Keratinocyte (primary cell): ENCODE measurements around the gene NAV3. TPM values are rescaled to one million over a fixed set of nuclear protein-coding genes. Genes with fewer than 3 reads are reported as not detected.

Experiments
- DNase-seq: peaks from one replicate; pipeline ENCODE4 v3.0.0-alpha.2; 2011; ENCODE audit warnings: low read depth, missing footprints, low spot score
- FAIRE-seq: peaks from 2 replicates; lab custom pipeline; 2011; peaks lifted over from hg19 to GRCh38; lab: Jason Lieb, UNC
- H2AFZ ChIP-seq: 2 replicates; pipeline ENCODE4 v1.6.0; 2012; ENCODE audit warnings: low read length, control low read depth, inconsistent platforms; ENCODE audit not compliant: control insufficient read depth
- H3K27ac ChIP-seq: 2 replicates; pipeline ENCODE4 v1.5.1; 2011; ENCODE audit warnings: low read length; ENCODE audit not compliant: control insufficient read depth, insufficient read depth
- H3K27me3 ChIP-seq: 3 replicates; pipeline ENCODE4 v1.6.0; 2011; ENCODE audit warnings: low read length; ENCODE audit not compliant: control insufficient read depth, insufficient read depth; ENCODE audit errors: extremely low read depth
- H3K36me3 ChIP-seq, 2 experiments: 2 replicates in 1 of 2; 3 replicates in 1 of 2; pipeline ENCODE4 v1.5.1; 2011; ENCODE audit warnings: low read length in 2 of 2, mild to moderate bottlenecking in 1 of 2; ENCODE audit not compliant: control insufficient read depth in 2 of 2, insufficient read depth in 2 of 2; ENCODE audit errors: extremely low read depth in 1 of 2
- H3K4me1 ChIP-seq: 3 replicates; pipeline ENCODE4 v1.5.1; 2011; ENCODE audit warnings: low read length; ENCODE audit not compliant: control insufficient read depth, insufficient read depth; ENCODE audit errors: extremely low read depth
- H3K4me2 ChIP-seq: 3 replicates; pipeline ENCODE4 v1.6.0; 2011; ENCODE audit warnings: low read depth, low read length; ENCODE audit not compliant: control insufficient read depth, insufficient read depth; ENCODE audit errors: extremely low read depth
- H3K4me3 ChIP-seq, 3 experiments: fragments of 200-600 bp in 1 of 3; sonication (generic) in 1 of 3; 2 replicates in 2 of 3; 3 replicates in 1 of 3; pipeline ENCODE4 v1.5.1; 2011 to 2016; ENCODE audit warnings: low read length in 3 of 3, mild to moderate bottlenecking in 3 of 3, control low read depth in 2 of 3, inconsistent platforms in 1 of 3, low read depth in 1 of 3, mixed read lengths in 1 of 3, mixed run types in 1 of 3, moderate library complexity in 1 of 3; ENCODE audit not compliant: control insufficient read depth in 2 of 3, insufficient read depth in 2 of 3; ENCODE audit errors: extremely low read depth in 1 of 3
- H3K79me2 ChIP-seq: 2 replicates; pipeline ENCODE4 v1.6.0; 2012; ENCODE audit warnings: low read length; ENCODE audit not compliant: control insufficient read depth, insufficient read depth
- H3K9ac ChIP-seq: 3 replicates; pipeline ENCODE4 v1.6.0; 2011; ENCODE audit warnings: low read length; ENCODE audit not compliant: control insufficient read depth, insufficient read depth; ENCODE audit errors: extremely low read depth
- H3K9me1 ChIP-seq: 3 replicates; pipeline ENCODE4 v1.6.0; 2011; ENCODE audit warnings: low read length; ENCODE audit not compliant: control insufficient read depth, insufficient read depth; ENCODE audit errors: extremely low read depth
- H3K9me3 ChIP-seq: 2 replicates; pipeline ENCODE4 v1.5.1; 2012; ENCODE audit warnings: low read depth, low read length; ENCODE audit not compliant: control insufficient read depth
- H4K20me1 ChIP-seq: 3 replicates; pipeline ENCODE4 v1.6.0; 2011; ENCODE audit warnings: low read length; ENCODE audit not compliant: control insufficient read depth, insufficient read depth; ENCODE audit errors: extremely low read depth
- CTCF ChIP-seq, 3 experiments: IDR thresholded peaks in 1 of 3; conservative IDR thresholded peaks in 1 of 3; optimal IDR thresholded peaks in 1 of 3; 2 replicates in 2 of 3; 3 replicates in 1 of 3; pipeline versions ENCODE3 to v1.5.1; 2011; ENCODE audit warnings: low read length in 3 of 3, mild to moderate bottlenecking in 3 of 3, moderate library complexity in 2 of 3, control low read depth in 1 of 3, inconsistent platforms in 1 of 3; ENCODE audit not compliant: insufficient read depth in 2 of 3; ENCODE audit errors: extremely low read depth in 1 of 3
- EZH2 ChIP-seq: IDR thresholded peaks from one replicate; pipeline ENCODE4 v1.6.1; 2012; ENCODE audit warnings: inconsistent platforms, mild to moderate bottlenecking, low read length, moderate library complexity
- dilution Hi-C: fragments of 300-500 bp; cut with MboI; formaldehyde crosslinking; loops from one replicate; pipeline ENCODE4 v1.7.0; 2020; ENCODE audit warnings: low sequenced_read_pairs; ENCODE audit not compliant: extremely low pct_ligation_motif_present
- polyA plus RNA-seq, 5 experiments: library from polyadenylated mRNA; depleted of rRNA in 3 of 5; stranded (reverse) in 3 of 5; stranded (forward) in 1 of 5; unstranded in 1 of 5; fragments of >200 nt; gene quantifications; 1 replicate in 1 of 5; 2 replicates in 3 of 5; 3 replicates in 1 of 5; pipeline versions ENCODE4 v1.2.1 to v1.2.3, GENCODE V29; 2011 to 2012; ENCODE audit warnings: missing spikeins in 2 of 5, low read depth in 1 of 5, low replicate concordance in 1 of 5

Gene NAV3
- polyA plus RNA-seq, 1 donor (not counting 4 experiments of a cell fraction or from before 2014, with no cell fraction given), result 22.6 TPM

- no peaks in the 10 kb centered on the region for H3K36me3 ChIP-seq
- H3K9me1 ChIP-seq, result no peaks in the 10 kb centered on the region
- H3K9me3 ChIP-seq, result no peaks in the 10 kb centered on the region
- FAIRE-seq (no peak), DNase-seq (no peak)
- H4K20me1 ChIP-seq, result no peaks in the 10 kb centered on the region
- no peak overlapping the region for H3K9ac ChIP-seq
- dilution Hi-C loops, result no loop called here
- H3K4me2 ChIP-seq, result no peak overlapping the region
- TF ChIP-seq EZH2 (no peak), CTCF (optimal IDR thresholded peaks at IDR 0.05 in 1 of 3, IDR thresholded peaks at IDR 0.05 in 1 of 3, conservative IDR thresholded peaks at IDR 0.05 in 1 of 3; ENCODE audit: extremely low read depth in 1 of 3, insufficient read depth in 2 of 3, low read length in 3 of 3) (no peak)
- no peak overlapping the region for H2AFZ ChIP-seq
- no peak overlapping the region for H3K27ac ChIP-seq
- no peak overlapping the region for H3K4me3 ChIP-seq
- H3K27me3 ChIP-seq, result no peaks in the 10 kb centered on the region
- H3K4me1 ChIP-seq, result no peaks in the 10 kb centered on the region
- H3K79me2 ChIP-seq, result no peaks in the 10 kb centered on the region
These were observed 35.0 kb upstream of the NAV3 start for GRCh38 chr12:77795699-77796098.

- Histone ChIP-seq H3K27ac (no peak overlapping the region), H3K9me3 (no peaks in the 10 kb centered on the region), H3K27me3 (no peaks in the 10 kb centered on the region), H3K4me1 (no peaks in the 10 kb centered on the region), H3K4me2 (no peak overlapping the region), H3K9ac (no peak overlapping the region), H3K79me2 (no peaks in the 10 kb centered on the region), H3K9me1 (no peaks in the 10 kb centered on the region), H4K20me1 (no peaks in the 10 kb centered on the region), H2AFZ (no peak overlapping the region), H3K36me3 (no peaks in the 10 kb centered on the region), H3K4me3 (no peak overlapping the region)
- FAIRE-seq, result no peak
- dilution Hi-C loops, result no loop called here
- TF ChIP-seq EZH2 (no peak), CTCF (optimal IDR thresholded peaks at IDR 0.05 in 1 of 3, IDR thresholded peaks at IDR 0.05 in 1 of 3, conservative IDR thresholded peaks at IDR 0.05 in 1 of 3; ENCODE audit: extremely low read depth in 1 of 3, insufficient read depth in 2 of 3, low read length in 3 of 3) (no peak)
- DNase-seq, result no peak
These were observed 33.9 kb upstream of the NAV3 start for GRCh38 chr12:77796775-77797174.
